ENCODE results near the gene HEXB. TPM values are rescaled to one million over a fixed set of nuclear protein-coding genes. Genes with fewer than 3 reads are reported as not detected.

Gene HEXB
- total RNA-seq, 1 experiment from 2014 or later: 60.9 TPM

DNA sequence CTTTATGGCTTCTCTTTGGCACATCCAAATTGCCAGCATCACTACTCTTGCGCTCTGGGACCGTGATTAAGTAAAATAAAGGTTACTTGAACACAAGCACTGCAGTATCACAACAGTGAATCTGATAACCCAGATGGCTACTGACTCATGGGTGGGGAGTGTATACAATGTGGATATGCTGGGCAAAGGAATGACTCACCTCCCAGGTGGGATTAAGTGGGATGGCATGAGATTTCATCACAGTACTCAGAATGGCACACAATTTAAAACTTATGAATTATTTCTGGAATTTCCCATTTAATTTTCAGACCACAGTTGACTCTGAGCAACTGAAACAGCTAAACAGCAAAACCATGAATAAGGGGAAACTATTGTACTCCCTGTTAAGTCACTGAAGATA, 77.6 kb downstream of the HEXB start:
- DNase-seq (ENCODE audit: low spot score) (no peak), ATAC-seq (no peak)
- peaks cover 10% of the 10 kb centered on the region for H3K4me1 Mint-ChIP-seq
- POLR2A ChIA-PET: no interaction called here
- no peaks in the 10 kb centered on the region for H3K27me3 Mint-ChIP-seq (ENCODE audit: low read depth)
- TF ChIP-seq ZBTB21 (CRISPR knock-in tag; IDR thresholded peaks at IDR 0.05; ENCODE audit: borderline replicate concordance) (no peak), NFYB (CRISPR knock-in tag; conservative IDR thresholded peaks at IDR 0.05; ENCODE audit: low read depth) (no peak), ETV6 (CRISPR knock-in tag; IDR thresholded peaks at IDR 0.05) (no peak), FOXK1 (CRISPR knock-in tag; IDR thresholded peaks at IDR 0.05) (no peak), TP53 (CRISPR knock-in tag; IDR thresholded peaks at IDR 0.05) (no peak), OVOL2 (CRISPR knock-in tag; IDR thresholded peaks at IDR 0.05; ENCODE audit: borderline replicate concordance) (no peak), ZNF138 (CRISPR knock-in tag; conservative IDR thresholded peaks at IDR 0.05) (no peak), GTF2I (CRISPR knock-in tag; conservative IDR thresholded peaks at IDR 0.05) (no peak)
- TF ChIP-seq, protein P1, sequence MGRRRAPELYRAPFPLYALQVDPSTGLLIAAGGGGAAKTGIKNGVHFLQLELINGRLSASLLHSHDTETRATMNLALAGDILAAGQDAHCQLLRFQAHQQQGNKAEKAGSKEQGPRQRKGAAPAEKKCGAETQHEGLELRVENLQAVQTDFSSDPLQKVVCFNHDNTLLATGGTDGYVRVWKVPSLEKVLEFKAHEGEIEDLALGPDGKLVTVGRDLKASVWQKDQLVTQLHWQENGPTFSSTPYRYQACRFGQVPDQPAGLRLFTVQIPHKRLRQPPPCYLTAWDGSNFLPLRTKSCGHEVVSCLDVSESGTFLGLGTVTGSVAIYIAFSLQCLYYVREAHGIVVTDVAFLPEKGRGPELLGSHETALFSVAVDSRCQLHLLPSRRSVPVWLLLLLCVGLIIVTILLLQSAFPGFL (CRISPR knock-in tag; IDR thresholded peaks at IDR 0.05; ENCODE audit: borderline replicate concordance): no peak
- TF ChIP-seq, protein P2, sequence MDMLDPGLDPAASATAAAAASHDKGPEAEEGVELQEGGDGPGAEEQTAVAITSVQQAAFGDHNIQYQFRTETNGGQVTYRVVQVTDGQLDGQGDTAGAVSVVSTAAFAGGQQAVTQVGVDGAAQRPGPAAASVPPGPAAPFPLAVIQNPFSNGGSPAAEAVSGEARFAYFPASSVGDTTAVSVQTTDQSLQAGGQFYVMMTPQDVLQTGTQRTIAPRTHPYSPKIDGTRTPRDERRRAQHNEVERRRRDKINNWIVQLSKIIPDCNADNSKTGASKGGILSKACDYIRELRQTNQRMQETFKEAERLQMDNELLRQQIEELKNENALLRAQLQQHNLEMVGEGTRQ (CRISPR knock-in tag; IDR thresholded peaks at IDR 0.05): no peak
- TF ChIP-seq, protein P3, sequence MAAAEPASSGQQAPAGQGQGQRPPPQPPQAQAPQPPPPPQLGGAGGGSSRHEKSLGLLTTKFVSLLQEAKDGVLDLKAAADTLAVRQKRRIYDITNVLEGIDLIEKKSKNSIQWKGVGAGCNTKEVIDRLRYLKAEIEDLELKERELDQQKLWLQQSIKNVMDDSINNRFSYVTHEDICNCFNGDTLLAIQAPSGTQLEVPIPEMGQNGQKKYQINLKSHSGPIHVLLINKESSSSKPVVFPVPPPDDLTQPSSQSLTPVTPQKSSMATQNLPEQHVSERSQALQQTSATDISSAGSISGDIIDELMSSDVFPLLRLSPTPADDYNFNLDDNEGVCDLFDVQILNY (CRISPR knock-in tag; IDR thresholded peaks at IDR 0.05): no peak
- TF ChIP-seq, protein P4, sequence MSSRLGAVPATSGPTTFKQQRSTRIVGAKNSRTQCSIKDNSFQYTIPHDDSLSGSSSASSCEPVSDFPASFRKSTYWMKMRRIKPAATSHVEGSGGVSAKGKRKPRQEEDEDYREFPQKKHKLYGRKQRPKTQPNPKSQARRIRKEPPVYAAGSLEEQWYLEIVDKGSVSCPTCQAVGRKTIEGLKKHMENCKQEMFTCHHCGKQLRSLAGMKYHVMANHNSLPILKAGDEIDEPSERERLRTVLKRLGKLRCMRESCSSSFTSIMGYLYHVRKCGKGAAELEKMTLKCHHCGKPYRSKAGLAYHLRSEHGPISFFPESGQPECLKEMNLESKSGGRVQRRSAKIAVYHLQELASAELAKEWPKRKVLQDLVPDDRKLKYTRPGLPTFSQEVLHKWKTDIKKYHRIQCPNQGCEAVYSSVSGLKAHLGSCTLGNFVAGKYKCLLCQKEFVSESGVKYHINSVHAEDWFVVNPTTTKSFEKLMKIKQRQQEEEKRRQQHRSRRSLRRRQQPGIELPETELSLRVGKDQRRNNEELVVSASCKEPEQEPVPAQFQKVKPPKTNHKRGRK (CRISPR knock-in tag; IDR thresholded peaks at IDR 0.05; ENCODE audit: borderline replicate concordance): no peak
- TF ChIP-seq, protein P5, sequence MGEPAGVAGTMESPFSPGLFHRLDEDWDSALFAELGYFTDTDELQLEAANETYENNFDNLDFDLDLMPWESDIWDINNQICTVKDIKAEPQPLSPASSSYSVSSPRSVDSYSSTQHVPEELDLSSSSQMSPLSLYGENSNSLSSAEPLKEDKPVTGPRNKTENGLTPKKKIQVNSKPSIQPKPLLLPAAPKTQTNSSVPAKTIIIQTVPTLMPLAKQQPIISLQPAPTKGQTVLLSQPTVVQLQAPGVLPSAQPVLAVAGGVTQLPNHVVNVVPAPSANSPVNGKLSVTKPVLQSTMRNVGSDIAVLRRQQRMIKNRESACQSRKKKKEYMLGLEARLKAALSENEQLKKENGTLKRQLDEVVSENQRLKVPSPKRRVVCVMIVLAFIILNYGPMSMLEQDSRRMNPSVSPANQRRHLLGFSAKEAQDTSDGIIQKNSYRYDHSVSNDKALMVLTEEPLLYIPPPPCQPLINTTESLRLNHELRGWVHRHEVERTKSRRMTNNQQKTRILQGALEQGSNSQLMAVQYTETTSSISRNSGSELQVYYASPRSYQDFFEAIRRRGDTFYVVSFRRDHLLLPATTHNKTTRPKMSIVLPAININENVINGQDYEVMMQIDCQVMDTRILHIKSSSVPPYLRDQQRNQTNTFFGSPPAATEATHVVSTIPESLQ (CRISPR knock-in tag; IDR thresholded peaks at IDR 0.05): no peak
- TF ChIP-seq, protein P6, sequence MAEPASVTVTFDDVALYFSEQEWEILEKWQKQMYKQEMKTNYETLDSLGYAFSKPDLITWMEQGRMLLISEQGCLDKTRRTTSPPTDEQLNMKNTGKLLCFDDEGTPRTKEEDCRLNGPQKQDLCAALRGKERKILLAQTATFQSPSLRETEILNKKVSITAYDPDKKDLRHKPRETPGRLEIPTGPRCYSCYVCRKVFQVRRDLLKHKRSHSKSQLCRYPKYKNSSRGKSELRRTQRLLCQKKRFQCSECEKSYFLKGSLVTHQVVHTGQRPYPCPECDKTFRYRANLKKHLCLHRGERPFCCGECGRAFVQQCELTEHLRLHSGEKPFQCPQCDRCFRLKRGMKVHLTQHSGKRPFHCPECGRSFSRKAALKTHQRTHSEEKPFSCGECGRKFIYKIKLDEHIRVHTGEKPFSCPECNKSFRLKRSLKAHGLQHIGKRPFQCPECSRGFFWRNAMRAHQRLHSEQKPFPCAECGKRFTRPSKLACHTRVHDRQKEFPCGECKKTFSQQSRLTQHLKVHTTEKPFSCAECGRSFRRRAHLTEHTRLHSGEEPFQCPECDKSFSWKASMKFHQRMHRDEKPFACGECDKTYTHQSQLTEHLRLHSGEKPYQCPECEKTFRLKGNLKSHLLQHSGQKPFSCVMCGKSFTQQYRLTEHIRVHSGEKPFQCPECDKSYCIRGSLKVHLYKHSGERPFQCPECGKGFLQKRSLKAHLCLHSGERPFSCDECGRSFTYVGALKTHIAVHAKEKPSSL (CRISPR knock-in tag; conservative IDR thresholded peaks at IDR 0.05): no peak
- TF ChIP-seq, protein P7, sequence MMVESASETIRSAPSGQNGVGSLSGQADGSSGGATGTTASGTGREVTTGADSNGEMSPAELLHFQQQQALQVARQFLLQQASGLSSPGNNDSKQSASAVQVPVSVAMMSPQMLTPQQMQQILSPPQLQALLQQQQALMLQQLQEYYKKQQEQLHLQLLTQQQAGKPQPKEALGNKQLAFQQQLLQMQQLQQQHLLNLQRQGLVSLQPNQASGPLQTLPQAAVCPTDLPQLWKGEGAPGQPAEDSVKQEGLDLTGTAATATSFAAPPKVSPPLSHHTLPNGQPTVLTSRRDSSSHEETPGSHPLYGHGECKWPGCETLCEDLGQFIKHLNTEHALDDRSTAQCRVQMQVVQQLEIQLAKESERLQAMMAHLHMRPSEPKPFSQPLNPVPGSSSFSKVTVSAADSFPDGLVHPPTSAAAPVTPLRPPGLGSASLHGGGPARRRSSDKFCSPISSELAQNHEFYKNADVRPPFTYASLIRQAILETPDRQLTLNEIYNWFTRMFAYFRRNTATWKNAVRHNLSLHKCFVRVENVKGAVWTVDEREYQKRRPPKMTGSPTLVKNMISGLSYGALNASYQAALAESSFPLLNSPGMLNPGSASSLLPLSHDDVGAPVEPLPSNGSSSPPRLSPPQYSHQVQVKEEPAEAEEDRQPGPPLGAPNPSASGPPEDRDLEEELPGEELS (CRISPR knock-in tag; IDR thresholded peaks at IDR 0.05): no peak
- TF ChIP-seq, protein P8, sequence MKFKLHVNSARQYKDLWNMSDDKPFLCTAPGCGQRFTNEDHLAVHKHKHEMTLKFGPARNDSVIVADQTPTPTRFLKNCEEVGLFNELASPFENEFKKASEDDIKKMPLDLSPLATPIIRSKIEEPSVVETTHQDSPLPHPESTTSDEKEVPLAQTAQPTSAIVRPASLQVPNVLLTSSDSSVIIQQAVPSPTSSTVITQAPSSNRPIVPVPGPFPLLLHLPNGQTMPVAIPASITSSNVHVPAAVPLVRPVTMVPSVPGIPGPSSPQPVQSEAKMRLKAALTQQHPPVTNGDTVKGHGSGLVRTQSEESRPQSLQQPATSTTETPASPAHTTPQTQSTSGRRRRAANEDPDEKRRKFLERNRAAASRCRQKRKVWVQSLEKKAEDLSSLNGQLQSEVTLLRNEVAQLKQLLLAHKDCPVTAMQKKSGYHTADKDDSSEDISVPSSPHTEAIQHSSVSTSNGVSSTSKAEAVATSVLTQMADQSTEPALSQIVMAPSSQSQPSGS (CRISPR knock-in tag; IDR thresholded peaks at IDR 0.05; ENCODE audit: borderline replicate concordance, low read depth): no peak
- no peak overlapping the region for H3K4me3 Mint-ChIP-seq
- H3K9me3 Mint-ChIP-seq: no peaks in the 10 kb centered on the region
- H3K27ac Mint-ChIP-seq: no peak overlapping the region
- H3K36me3 Mint-ChIP-seq: peaks cover 16% of the 10 kb centered on the region
- CTCF ChIA-PET: interaction anchor here (0.6 kb wide), 1 partner anchor 162 kb away, joined by 3 read pairs; no protein-coding TSS in a partner anchor
